SKM-1 treated with dmso at 0.1 percent for 144 hours (cell line): Measurements from ENCODE around the gene CGNL1.

ENCODE experiments used
- DNase-seq: peaks from one replicate; lab custom pipeline; 2025; ENCODE audit not compliant: unreplicated experiment; lab: John Stamatoyannopoulos, UW

The CGNL1 gene

GRCh38 chr15:57384024-57384423 is 7.7 kb downstream of the CGNL1 start:
- no peak for DNase-seq

GRCh38 chr15:57384816-57385215 is 8.5 kb downstream of the CGNL1 start:
- no peak for DNase-seq

GRCh38 chr15:57385923-57386390 is 9.7 kb downstream of the CGNL1 start:
- no peak for DNase-seq

GRCh38 chr15:57386976-57387375 is 10.7 kb downstream of the CGNL1 start:
- DNase-seq: no peak

GRCh38 chr15:57387564-57388076 is 11.3 kb downstream of the CGNL1 start:
- DNase-seq: no peak

GRCh38 chr15:57388464-57388863 is 12.2 kb downstream of the CGNL1 start:
- DNase-seq: no peak

- no peak for DNase-seq
These were observed 13.7 kb downstream of the CGNL1 start for GRCh38 chr15:57389991-57390390.

GRCh38 chr15:57390583-57390982 is 14.3 kb downstream of the CGNL1 start:
- DNase-seq: no peak

- no peak for DNase-seq
These were observed 15.2 kb downstream of the CGNL1 start for GRCh38 chr15:57391537-57391936.

GRCh38 chr15:57393061-57393460 is 16.8 kb downstream of the CGNL1 start:
- no peak for DNase-seq

- DNase-seq: no peak
These were observed 19.0 kb downstream of the CGNL1 start for GRCh38 chr15:57395292-57395691.

GRCh38 chr15:57398336-57398735 is 22.0 kb downstream of the CGNL1 start:
- DNase-seq: no peak

- DNase-seq: no peak
These were observed 25.2 kb downstream of the CGNL1 start for GRCh38 chr15:57401546-57401945.

- no peak for DNase-seq
These were observed 26.7 kb downstream of the CGNL1 start for GRCh38 chr15:57403017-57403416.

- DNase-seq: no peak
These were observed 27.4 kb downstream of the CGNL1 start for GRCh38 chr15:57403566-57404325.

GRCh38 chr15:57405133-57405532 is 28.8 kb downstream of the CGNL1 start:
- no peak for DNase-seq

GRCh38 chr15:57406062-57406772 is 29.9 kb downstream of the CGNL1 start:
- DNase-seq: no peak

GRCh38 chr15:57410373-57410772 is 34.1 kb downstream of the CGNL1 start:
- DNase-seq: no peak

GRCh38 chr15:57411945-57412768 is 35.9 kb downstream of the CGNL1 start:
- DNase-seq: no peak

- no peak for DNase-seq
These were observed 39.3 kb downstream of the CGNL1 start for GRCh38 chr15:57415602-57416001.

GRCh38 chr15:57418635-57419034 is 42.3 kb downstream of the CGNL1 start:
- no peak for DNase-seq
